GM18951 (cell line): Measurements from ENCODE around the gene MUL1.

Experiments
- POLR2A ChIP-seq: IDR thresholded peaks from 4 replicates; pipeline ENCODE4 v1.6.1; 2011; ENCODE audit warnings: mild to moderate bottlenecking; ENCODE audit not compliant: insufficient read length, insufficient read depth; ENCODE audit errors: extremely low read depth
- in situ Hi-C: fragments of 300-500 bp; cut with MboI; formaldehyde crosslinking; loops from one replicate; pipeline ENCODE4 v1.12.0; 2022; ENCODE audit warnings: low sequenced_read_pairs, mixed read lengths, inconsistent platforms; ENCODE audit not compliant: unreplicated experiment

MUL1 gene

GRCh38 chr1:20463502-20463901, 44.4 kb downstream of the MUL1 start:
- in situ Hi-C loops, result no loop called here

GRCh38 chr1:20462397-20462796, 45.6 kb downstream of the MUL1 start:
- in situ Hi-C loops, result no loop called here
- no peak for TF ChIP-seq POLR2A

More at GRCh38 chr1:20463502-20463901, 44.4 kb downstream of the MUL1 start:
- TF ChIP-seq POLR2A, result no peak

GRCh38 chr1:20458717-20459116, 49.2 kb downstream of the MUL1 start:
- no peak for TF ChIP-seq POLR2A
- in situ Hi-C loops, result no loop called here

- TF ChIP-seq POLR2A, result no peak
- in situ Hi-C loops, result no loop called here
Measured at GRCh38 chr1:20454004-20454403, 53.9 kb downstream of the MUL1 start.

- no peak for TF ChIP-seq POLR2A
- in situ Hi-C loops, result no loop called here
Measured at GRCh38 chr1:20449735-20450311, 58.1 kb downstream of the MUL1 start.
